ENCODE measurements around the gene DOCK6.

DNA sequence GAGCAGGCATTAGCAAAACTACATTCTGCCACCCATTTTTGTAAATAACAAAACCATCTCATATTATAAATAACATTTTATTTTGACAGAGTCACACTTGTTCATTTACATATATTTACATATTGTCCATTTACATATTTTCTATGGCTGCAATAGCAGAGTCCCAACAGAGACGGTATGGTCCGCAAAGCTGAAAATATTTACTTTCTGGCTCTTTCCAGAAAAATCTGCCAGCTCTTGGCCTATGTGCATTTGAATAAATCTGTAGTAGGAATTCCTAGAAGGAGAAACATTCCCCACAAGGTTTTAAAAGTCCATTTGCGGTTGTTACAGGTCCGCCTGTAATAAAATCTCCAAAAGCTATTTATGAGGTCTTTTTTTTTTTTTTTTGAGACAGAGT lies 27.9 kb upstream of the DOCK6 start:
- TF ChIP-seq POLR2A (IDR thresholded peaks at IDR 0.05; ENCODE audit: low read length): no peak
- TF ChIP-seq GATA1 (IDR thresholded peaks at IDR 0.05; ENCODE audit: low read depth, low read length): no peak

Data from erythroblast (primary cell).